CD14-positive monocyte (primary cell): Measurements from ENCODE around the gene OSTC. TPM values are rescaled to one million over a fixed set of nuclear protein-coding genes. Genes with fewer than 3 reads are reported as not detected.

Source experiments
- DNase-seq, 3 donors: peaks; one replicate each; pipeline ENCODE4 v3.0.0-alpha.2; 2011 to 2022
- H2AFZ ChIP-seq: 2 replicates; pipeline ENCODE4 v1.6.0; 2012; ENCODE audit warnings: mild to moderate bottlenecking, low read depth, low read length, inconsistent platforms; ENCODE audit not compliant: insufficient read depth, poor library complexity, severe bottlenecking
- H3K27ac ChIP-seq, 2 donors: 1 replicate in 1 of 2; 2 replicates in 1 of 2; pipeline ENCODE4 v1.5.1; 2012 to 2013; ENCODE audit warnings: low read length in 2 of 2, control low read depth in 1 of 2, inconsistent platforms in 1 of 2, low read depth in 1 of 2, mild to moderate bottlenecking in 1 of 2
- H3K27me3 ChIP-seq, 2 donors: one replicate each; pipeline versions ENCODE4 v1.6.0 to v1.6.1; 2011 to 2013; ENCODE audit warnings: low read length in 2 of 2; ENCODE audit not compliant: control insufficient read depth in 2 of 2, insufficient read depth in 2 of 2
- H3K36me3 ChIP-seq, 2 donors: replicated peaks in 1 of 2; 1 replicate in 1 of 2; 2 replicates in 1 of 2; pipeline versions ENCODE4 v1.5.1 to v1.6.1; 2012 to 2013; ENCODE audit warnings: low read length in 2 of 2, control low read depth in 1 of 2, inconsistent platforms in 1 of 2, mild to moderate bottlenecking in 1 of 2; ENCODE audit not compliant: insufficient read depth in 2 of 2, control insufficient read depth in 1 of 2
- H3K4me1 ChIP-seq, 2 donors: 1 replicate in 1 of 2; 2 replicates in 1 of 2; pipeline versions ENCODE4 v1.5.1 to v1.6.1; 2012 to 2013; ENCODE audit warnings: low read length in 2 of 2, control low read depth in 1 of 2, inconsistent platforms in 1 of 2, mild to moderate bottlenecking in 1 of 2, moderate library complexity in 1 of 2; ENCODE audit not compliant: insufficient read depth in 2 of 2, control insufficient read depth in 1 of 2
- H3K4me2 ChIP-seq: replicated peaks from 2 replicates; pipeline ENCODE3; 2012; ENCODE audit warnings: low read length, moderate library complexity, mild to moderate bottlenecking; ENCODE audit not compliant: poor library complexity, severe bottlenecking; ENCODE audit errors: extremely low read depth
- H3K4me3 ChIP-seq, 3 experiments: fragments of 200-600 bp in 1 of 3; sonication (generic) in 1 of 3; replicated peaks in 1 of 3; 1 replicate in 2 of 3; 2 replicates in 1 of 3; pipeline ENCODE4 v1.5.1; 2011 to 2013; ENCODE audit warnings: low read length in 3 of 3, mild to moderate bottlenecking in 3 of 3, control low read depth in 2 of 3, low read depth in 2 of 3, inconsistent platforms in 1 of 3, moderate library complexity in 1 of 3
- H3K79me2 ChIP-seq: 2 replicates; pipeline ENCODE4 v1.6.0; 2012; ENCODE audit warnings: mild to moderate bottlenecking, control low read depth, inconsistent platforms, low read length, moderate library complexity; ENCODE audit not compliant: insufficient read depth
- H3K9ac ChIP-seq: 2 replicates; pipeline ENCODE4 v1.6.0; 2017; ENCODE audit warnings: low read length, mild to moderate bottlenecking; ENCODE audit not compliant: insufficient read depth, poor library complexity, severe bottlenecking
- H3K9me3 ChIP-seq, 2 donors: replicated peaks in 1 of 2; 1 replicate in 1 of 2; 2 replicates in 1 of 2; pipeline versions ENCODE4 v1.5.1 to v1.6.1; 2012 to 2013; ENCODE audit warnings: low read length in 2 of 2, control low read depth in 1 of 2; ENCODE audit not compliant: control insufficient read depth in 1 of 2, insufficient read depth in 1 of 2
- H4K20me1 ChIP-seq: 2 replicates; pipeline ENCODE4 v1.6.0; 2012; ENCODE audit warnings: mild to moderate bottlenecking, low read length, control low read depth, moderate library complexity; ENCODE audit not compliant: insufficient read depth
- H3K27ac Mint-ChIP-seq, 7 donors: one replicate each; pipeline ENCODE4 v1.8.0; 2020; ENCODE audit warnings: mild to moderate bottlenecking in 7 of 7, mixed read lengths in 7 of 7, moderate library complexity in 6 of 7, inconsistent platforms in 2 of 7
- H3K27me3 Mint-ChIP-seq, 3 donors: one replicate each; pipeline ENCODE4 v1.8.0; 2021 to 2022; ENCODE audit warnings: low read depth in 3 of 3, mild to moderate bottlenecking in 3 of 3, mixed read lengths in 3 of 3, moderate library complexity in 3 of 3, inconsistent platforms in 1 of 3
- H3K36me3 Mint-ChIP-seq, 2 donors: one replicate each; pipeline ENCODE4 v1.8.0; 2020; ENCODE audit warnings: mixed read lengths in 2 of 2, inconsistent platforms in 1 of 2, mild to moderate bottlenecking in 1 of 2
- H3K4me1 Mint-ChIP-seq: one replicate; pipeline ENCODE4 v1.8.0; 2020; ENCODE audit warnings: mild to moderate bottlenecking, mixed read lengths
- H3K4me3 Mint-ChIP-seq, 2 donors: one replicate each; pipeline ENCODE4 v1.8.0; 2020; ENCODE audit warnings: mild to moderate bottlenecking in 2 of 2, mixed read lengths in 2 of 2, moderate library complexity in 1 of 2
- H3K9me3 Mint-ChIP-seq, 7 donors: one replicate each; pipeline ENCODE4 v1.8.0; 2020 to 2022; ENCODE audit warnings: mixed read lengths in 7 of 7, mild to moderate bottlenecking in 6 of 7, moderate library complexity in 6 of 7, inconsistent platforms in 2 of 7
- CTCF ChIP-seq: fragments of 200-600 bp; IDR thresholded peaks from one replicate; pipeline ENCODE4 v1.8.0; 2022; ENCODE audit warnings: antibody characterized with exemption, mild to moderate bottlenecking
- WGBS: methylation state at CpG from one replicate; pipeline ENCODE4 v1.1.5; 2013; ENCODE audit warnings: missing lambda C conversion rate; ENCODE audit not compliant: insufficient coverage; 5-methylcytosine and 5-hydroxymethylcytosine counted together
- intact Hi-C, 2 donors: fragments of 100-400 bp; cut with micrococcal nuclease; formaldehyde crosslinking; loops; one replicate each; pipeline versions ENCODE4 v1.15.0 to v1.15.1; 2023
- polyA plus RNA-seq, 3 donors: library from polyadenylated mRNA; depleted of rRNA in 1 of 3; unstranded in 2 of 3; stranded (reverse) in 1 of 3; fragments of 300-500 nt in 2 of 3; fragments of >200 nt in 1 of 3; fragmentation: Illumina TruSeq in 2 of 3; gene quantifications; 1 replicate in 2 of 3; 2 replicates in 1 of 3; pipeline ENCODE4 v1.2.3, GENCODE V29; 2012 to 2021

OSTC gene
- polyA plus RNA-seq, 3 donors: 68.5 to 156 (median 149) TPM

- DNase-seq: no peak
- no peak for TF ChIP-seq CTCF
- peaks cover 30% of the 10 kb centered on the region for H4K20me1 ChIP-seq
- H3K9me3 Mint-ChIP-seq: no peaks in the 10 kb centered on the region
- H3K27ac ChIP-seq: no peak overlapping the region
- H3K27me3 ChIP-seq: no peaks in the 10 kb centered on the region
- no peaks in the 10 kb centered on the region for H3K9me3 ChIP-seq
- peaks cover 47 to 60% of the 10 kb centered on the region in 2 donors for H3K36me3 Mint-ChIP-seq
- H3K27me3 Mint-ChIP-seq: no peaks in the 10 kb centered on the region
- peaks cover 43% of the 10 kb centered on the region for H3K79me2 ChIP-seq
- peaks cover 16 to 18% of the 10 kb centered on the region in 2 donors for H3K4me1 ChIP-seq
- H3K4me1 Mint-ChIP-seq: peaks cover 22% of the 10 kb centered on the region
- peak overlapping the region in 2 of 7 donors; percentile 27 to 41 for H3K27ac Mint-ChIP-seq
- no peak overlapping the region for H3K4me3 Mint-ChIP-seq
- no peak overlapping the region for H2AFZ ChIP-seq
- H3K4me2 ChIP-seq: no peak overlapping the region
- intact Hi-C loops: no loop called here
- 100% methylated on average over 4 of the region's 5 CpGs for WGBS
- no peak overlapping the region for H3K9ac ChIP-seq
- no peak overlapping the region for H3K4me3 ChIP-seq
- peaks cover 60 to 63% of the 10 kb centered on the region in 2 donors for H3K36me3 ChIP-seq
Observed at GRCh38 chr4:108622828-108623227, 27.6 kb upstream of the OSTC start.

GRCh38 chr4:108624263-108625056 is 25.9 kb upstream of the OSTC start:
- intact Hi-C loops: no loop called here
- no peak for TF ChIP-seq CTCF
- WGBS: no CpG with 5 or more reads among the region's 2 CpGs
- Histone ChIP-seq H3K4me1 (peaks cover 13 to 15% of the 10 kb centered on the region in 2 donors), H3K79me2 (peaks cover 43% of the 10 kb centered on the region), H3K9ac (no peak overlapping the region), H3K9me3 (no peaks in the 10 kb centered on the region), H3K36me3 (peaks cover 72 to 79% of the 10 kb centered on the region in 2 donors), H3K27ac (no peak overlapping the region), H3K4me2 (no peak overlapping the region), H3K4me3 (no peak overlapping the region), H2AFZ (no peak overlapping the region), H4K20me1 (peaks cover 38% of the 10 kb centered on the region), H3K27me3 (no peaks in the 10 kb centered on the region)
- Mint-ChIP-seq H3K27ac (peak overlapping the region in 1 of 7 donors; percentile 3), H3K4me1 (peaks cover 20% of the 10 kb centered on the region), H3K36me3 (peaks cover 57 to 71% of the 10 kb centered on the region in 2 donors), H3K9me3 (no peaks in the 10 kb centered on the region), H3K4me3 (no peak overlapping the region), H3K27me3 (no peaks in the 10 kb centered on the region)
- DNase-seq: no peak
